Loucy (cell line): ENCODE data around the gene IFNLR1.

Experiments
- H2AFZ ChIP-seq: fragments of 200-600 bp; sonication (generic); 2 replicates; pipeline ENCODE4 v1.6.0; 2016; ENCODE audit warnings: antibody characterized with exemption, mild to moderate bottlenecking, low read length, moderate library complexity
- H3F3A ChIP-seq: fragments of 200-600 bp; 2 replicates; pipeline ENCODE4 v1.6.0; 2016; ENCODE audit warnings: antibody characterized with exemption, low read depth, mild to moderate bottlenecking
- H3K27me3 ChIP-seq: fragments of 200-600 bp; sonication (generic); 2 replicates; pipeline ENCODE4 v1.6.1; 2014; ENCODE audit warnings: low read length, mild to moderate bottlenecking; ENCODE audit not compliant: insufficient read depth, poor library complexity, severe bottlenecking
- H3K36me3 ChIP-seq: fragments of 200-600 bp; sonication (generic); 2 replicates; pipeline ENCODE4 v1.6.1; 2016; ENCODE audit warnings: low read length; ENCODE audit not compliant: insufficient read depth
- H3K4me1 ChIP-seq: fragments of 200-600 bp; sonication (generic); 2 replicates; pipeline ENCODE4 v1.5.1; 2014; ENCODE audit warnings: low read length, mild to moderate bottlenecking; ENCODE audit not compliant: insufficient read depth, poor library complexity, severe bottlenecking
- H3K4me2 ChIP-seq: fragments of 200-600 bp; sonication (generic); 2 replicates; pipeline ENCODE4 v1.6.0; 2014; ENCODE audit warnings: antibody characterized with exemption, low read length, low read depth, mild to moderate bottlenecking; ENCODE audit not compliant: poor library complexity, severe bottlenecking
- H3K4me3 ChIP-seq: fragments of 200-600 bp; sonication (generic); 2 replicates; pipeline ENCODE4 v1.5.1; 2014; ENCODE audit warnings: low read length, mild to moderate bottlenecking, mixed read lengths; ENCODE audit not compliant: poor library complexity, severe bottlenecking
- H3K79me2 ChIP-seq: fragments of 200-600 bp; sonication (generic); 2 replicates; pipeline ENCODE4 v1.6.1; 2014; ENCODE audit warnings: low read length; ENCODE audit not compliant: insufficient read depth
- H3K9ac ChIP-seq: fragments of 200-600 bp; sonication (generic); 2 replicates; pipeline ENCODE4 v1.6.0; 2014; ENCODE audit warnings: mild to moderate bottlenecking, low read depth, low read length, moderate library complexity; ENCODE audit not compliant: poor library complexity, severe bottlenecking
- H3K9me2 ChIP-seq: fragments of 200-600 bp; sonication (generic); replicated peaks from 2 replicates; pipeline ENCODE4 v1.6.1; 2016; ENCODE audit warnings: low read depth, low read length, mixed read lengths
- H3K9me3 ChIP-seq: fragments of 200-600 bp; sonication (generic); 2 replicates; pipeline ENCODE4 v1.6.1; 2014; ENCODE audit warnings: mild to moderate bottlenecking, antibody characterized with exemption, low read length, low read depth; ENCODE audit not compliant: insufficient read depth
- H4K20me1 ChIP-seq: fragments of 200-600 bp; sonication (generic); 2 replicates; pipeline ENCODE4 v1.6.0; 2014; ENCODE audit warnings: antibody characterized with exemption, low read length, mild to moderate bottlenecking; ENCODE audit not compliant: insufficient read depth, poor library complexity, severe bottlenecking
- EZH2phosphoT487 ChIP-seq: fragments of 200-600 bp; IDR thresholded peaks from 2 replicates; pipeline ENCODE4 v1.6.1; 2018; ENCODE audit warnings: antibody characterized with exemption, mild to moderate bottlenecking, moderate library complexity, borderline replicate concordance
- TF ChIP-seq, protein P1 (sequence below): fragments of 200-600 bp; sonication (generic); conservative IDR thresholded peaks from 2 replicates; pipeline ENCODE4 v1.5.1; 2014; ENCODE audit warnings: mild to moderate bottlenecking, antibody characterized with exemption, low read length

IFNLR1 gene

DNA sequence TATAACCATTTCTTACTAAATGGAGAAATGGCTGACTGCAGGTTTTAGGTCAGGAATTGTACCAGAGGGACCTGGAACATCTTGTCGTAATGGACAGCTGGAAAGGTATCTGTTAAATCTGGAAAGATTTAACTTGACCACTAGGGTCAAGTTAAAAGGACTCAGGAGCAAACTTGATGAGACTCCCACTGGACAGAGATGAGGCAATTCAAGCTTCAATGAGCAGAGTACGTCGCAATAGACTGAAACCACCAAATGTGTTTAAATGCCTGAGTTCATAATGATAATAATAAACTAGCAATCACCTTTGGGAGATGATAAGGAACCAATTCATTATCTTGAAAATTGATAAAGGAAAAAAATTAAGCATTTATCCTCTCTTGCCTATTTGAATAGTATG lies 8.7 kb downstream of the IFNLR1 start:
- Histone ChIP-seq H3K9ac (no peak overlapping the region), H3F3A (no peaks in the 10 kb centered on the region), H3K4me3 (no peak overlapping the region), H3K9me2 (no peaks in the 10 kb centered on the region), H3K79me2 (no peaks in the 10 kb centered on the region), H3K27me3 (no peaks in the 10 kb centered on the region), H4K20me1 (no peaks in the 10 kb centered on the region), H3K4me2 (no peak overlapping the region), H3K9me3 (no peaks in the 10 kb centered on the region), H3K4me1 (no peaks in the 10 kb centered on the region), H2AFZ (no peak overlapping the region), H3K36me3 (no peaks in the 10 kb centered on the region)
- no peak for TF ChIP-seq EZH2phosphoT487
- TF ChIP-seq, protein P1, sequence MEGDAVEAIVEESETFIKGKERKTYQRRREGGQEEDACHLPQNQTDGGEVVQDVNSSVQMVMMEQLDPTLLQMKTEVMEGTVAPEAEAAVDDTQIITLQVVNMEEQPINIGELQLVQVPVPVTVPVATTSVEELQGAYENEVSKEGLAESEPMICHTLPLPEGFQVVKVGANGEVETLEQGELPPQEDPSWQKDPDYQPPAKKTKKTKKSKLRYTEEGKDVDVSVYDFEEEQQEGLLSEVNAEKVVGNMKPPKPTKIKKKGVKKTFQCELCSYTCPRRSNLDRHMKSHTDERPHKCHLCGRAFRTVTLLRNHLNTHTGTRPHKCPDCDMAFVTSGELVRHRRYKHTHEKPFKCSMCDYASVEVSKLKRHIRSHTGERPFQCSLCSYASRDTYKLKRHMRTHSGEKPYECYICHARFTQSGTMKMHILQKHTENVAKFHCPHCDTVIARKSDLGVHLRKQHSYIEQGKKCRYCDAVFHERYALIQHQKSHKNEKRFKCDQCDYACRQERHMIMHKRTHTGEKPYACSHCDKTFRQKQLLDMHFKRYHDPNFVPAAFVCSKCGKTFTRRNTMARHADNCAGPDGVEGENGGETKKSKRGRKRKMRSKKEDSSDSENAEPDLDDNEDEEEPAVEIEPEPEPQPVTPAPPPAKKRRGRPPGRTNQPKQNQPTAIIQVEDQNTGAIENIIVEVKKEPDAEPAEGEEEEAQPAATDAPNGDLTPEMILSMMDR = no peak

DNA sequence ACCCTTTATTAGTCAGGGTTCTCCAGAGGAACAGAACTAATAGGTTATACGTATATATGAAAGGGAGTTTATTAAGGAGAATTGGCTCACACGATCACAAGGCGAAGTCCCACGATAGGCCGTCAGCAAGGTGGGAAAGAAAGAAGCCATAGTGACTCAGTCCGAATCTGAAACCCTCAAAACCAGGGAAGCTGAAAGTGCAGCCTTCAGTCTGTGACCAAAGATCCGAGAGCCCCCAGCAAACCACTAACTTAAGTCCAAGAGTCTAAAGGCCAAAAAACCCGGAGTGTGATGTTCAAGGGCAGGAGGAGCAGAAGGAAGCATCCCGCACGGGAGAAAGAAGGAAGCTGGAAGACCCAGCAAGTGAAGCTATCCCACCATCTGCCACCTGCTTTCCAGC lies 9.9 kb downstream of the IFNLR1 start:
- Histone ChIP-seq H3K79me2 (no peaks in the 10 kb centered on the region), H4K20me1 (no peaks in the 10 kb centered on the region), H3K27me3 (no peaks in the 10 kb centered on the region), H3K9me3 (no peaks in the 10 kb centered on the region), H2AFZ (no peak overlapping the region), H3K4me2 (no peak overlapping the region), H3K4me1 (no peaks in the 10 kb centered on the region), H3F3A (no peaks in the 10 kb centered on the region), H3K9ac (no peak overlapping the region), H3K36me3 (no peaks in the 10 kb centered on the region), H3K4me3 (no peak overlapping the region), H3K9me2 (no peaks in the 10 kb centered on the region)
- TF ChIP-seq, protein P1 = no peak
- TF ChIP-seq EZH2phosphoT487 = no peak

DNA sequence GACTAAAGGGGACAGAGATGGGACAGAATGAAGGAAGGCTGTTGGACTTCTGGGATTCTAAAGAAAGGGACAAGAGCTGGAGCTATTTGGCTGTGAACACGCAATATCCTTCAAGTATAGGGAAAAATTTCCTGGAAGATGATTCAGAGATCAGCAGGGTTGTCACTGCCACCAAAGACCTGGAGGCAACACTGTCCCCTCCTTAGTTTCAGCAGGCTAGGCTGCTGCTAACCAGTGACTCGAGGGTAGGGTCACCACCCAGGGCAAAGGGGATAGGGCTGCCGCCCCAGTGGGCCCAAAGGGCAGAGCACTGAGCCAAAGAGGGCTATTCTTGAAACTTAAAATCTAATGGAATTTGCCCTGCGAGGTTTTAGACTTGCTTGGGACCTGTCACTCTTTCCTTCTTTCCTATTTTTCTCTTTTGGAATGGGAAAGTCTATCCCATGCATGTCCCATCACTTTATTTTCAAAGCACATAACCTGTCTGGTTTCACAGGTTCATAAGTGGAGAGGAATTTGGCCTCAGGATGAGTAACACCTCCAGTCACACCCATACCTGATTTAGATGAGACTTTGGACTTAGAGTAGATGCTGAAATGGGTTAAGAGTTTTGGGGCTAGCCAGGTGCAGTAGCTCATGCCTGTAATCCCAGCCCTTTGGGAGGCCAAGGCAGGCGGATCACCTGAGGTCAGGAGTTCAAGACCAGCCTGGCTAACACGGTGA lies 11.9 kb downstream of the IFNLR1 start:
- Histone ChIP-seq H3K4me2 (no peak overlapping the region), H3K27me3 (no peaks in the 10 kb centered on the region), H3K4me3 (no peak overlapping the region), H4K20me1 (no peaks in the 10 kb centered on the region), H3K79me2 (no peaks in the 10 kb centered on the region), H3K36me3 (no peaks in the 10 kb centered on the region), H3F3A (no peaks in the 10 kb centered on the region), H3K9me2 (no peaks in the 10 kb centered on the region), H2AFZ (no peak overlapping the region), H3K4me1 (no peaks in the 10 kb centered on the region), H3K9me3 (no peaks in the 10 kb centered on the region), H3K9ac (no peak overlapping the region)
- TF ChIP-seq, protein P1 = no peak
- TF ChIP-seq EZH2phosphoT487 = no peak
